GM23338 (cell line): Measurements from ENCODE around the gene LARGE1. TPM values are rescaled to one million over a fixed set of nuclear protein-coding genes. Genes with fewer than 3 reads are reported as not detected.

ENCODE experiments used
- ATAC-seq: fragments of 200-7000 bp; cut with Tn5 transposase; 3 replicates; pipeline ENCODE4 v1.9.1; 2020
- DNase-seq: peaks from one replicate; pipeline ENCODE4 v3.0.0-alpha.2; 2015; ENCODE audit warnings: low spot score
- H2AFZ ChIP-seq: fragments of 200-600 bp; sonication (generic); 2 replicates; pipeline ENCODE4 v1.8.0; 2016; ENCODE audit warnings: antibody characterized with exemption, mild to moderate bottlenecking, moderate library complexity
- H3F3A ChIP-seq: fragments of 200-600 bp; sonication (generic); replicated peaks from 2 replicates; pipeline ENCODE4 v1.8.0; 2017; ENCODE audit warnings: antibody characterized with exemption, mixed run types, low read depth
- H3K27ac ChIP-seq: fragments of 200-600 bp; sonication (generic); 2 replicates; pipeline ENCODE4 v1.6.1; 2016; ENCODE audit warnings: low read depth
- H3K27me3 ChIP-seq: fragments of 200-600 bp; sonication (generic); 2 replicates; pipeline ENCODE4 v1.8.0; 2016; ENCODE audit warnings: mild to moderate bottlenecking, mixed run types, moderate library complexity; ENCODE audit not compliant: insufficient read depth
- H3K36me3 ChIP-seq: fragments of 200-600 bp; sonication (generic); 2 replicates; pipeline ENCODE4 v1.8.0; 2016; ENCODE audit warnings: mild to moderate bottlenecking; ENCODE audit not compliant: insufficient read depth
- H3K4me1 ChIP-seq: fragments of 200-600 bp; sonication (generic); 2 replicates; pipeline ENCODE4 v1.8.0; 2016; ENCODE audit warnings: mild to moderate bottlenecking, moderate library complexity; ENCODE audit not compliant: insufficient read depth
- H3K4me2 ChIP-seq: fragments of 200-600 bp; sonication (generic); 2 replicates; pipeline ENCODE4 v1.7.1; 2017; ENCODE audit warnings: mixed run types
- H3K4me3 ChIP-seq: fragments of 200-600 bp; sonication (generic); 2 replicates; pipeline ENCODE4 v1.6.1; 2016; ENCODE audit warnings: mixed run types
- H3K79me2 ChIP-seq: fragments of 200-600 bp; sonication (generic); replicated peaks from 2 replicates; pipeline ENCODE4 v1.8.0; 2017; ENCODE audit warnings: mild to moderate bottlenecking; ENCODE audit not compliant: insufficient read depth
- H3K9me2 ChIP-seq: fragments of 200-600 bp; sonication (generic); 2 replicates; pipeline ENCODE4 v1.8.0; 2017; ENCODE audit not compliant: insufficient read depth
- H4K20me1 ChIP-seq: fragments of 200-600 bp; sonication (generic); replicated peaks from 2 replicates; pipeline ENCODE4 v1.8.0; 2017; ENCODE audit warnings: mild to moderate bottlenecking; ENCODE audit not compliant: insufficient read depth
- H3K27ac Mint-ChIP-seq: 2 replicates; pipeline ENCODE4 v1.8.0; 2020; ENCODE audit warnings: inconsistent platforms, mild to moderate bottlenecking, moderate library complexity, mixed read lengths
- H3K27me3 Mint-ChIP-seq: 3 replicates; pipeline ENCODE4 v1.8.0; 2022; ENCODE audit warnings: low read depth, mild to moderate bottlenecking, moderate library complexity, mixed read lengths, inconsistent platforms; ENCODE audit not compliant: insufficient read depth, poor library complexity
- H3K36me3 Mint-ChIP-seq: 3 replicates; pipeline ENCODE4 v1.8.0; 2021; ENCODE audit warnings: low read depth, mild to moderate bottlenecking, inconsistent platforms, moderate library complexity, mixed read lengths
- H3K4me1 Mint-ChIP-seq: 3 replicates; pipeline ENCODE4 v1.8.0; 2020; ENCODE audit warnings: mild to moderate bottlenecking, inconsistent platforms, mixed read lengths
- H3K4me3 Mint-ChIP-seq: 3 replicates; pipeline ENCODE4 v1.8.0; 2021; ENCODE audit warnings: moderate library complexity, mild to moderate bottlenecking, inconsistent platforms, mixed read lengths
- H3K9me3 Mint-ChIP-seq: 3 replicates; pipeline ENCODE4 v1.8.0; 2020; ENCODE audit warnings: moderate library complexity, mild to moderate bottlenecking, inconsistent platforms, mixed read lengths
- CREB1 ChIP-seq: fragments of 250-450 bp; sonication (Bioruptor Pico); IDR thresholded peaks from 2 replicates; pipeline ENCODE4 v1.5.0; 2020; ENCODE audit warnings: low read depth, mild to moderate bottlenecking, moderate library complexity
- CTCF ChIP-seq, 2 experiments: fragments of 200-600 bp in 1 of 2; sonication (generic) in 1 of 2; conservative IDR thresholded peaks; 2 replicates each; pipeline versions ENCODE4 v1.5.1 to v1.6.1; 2016 to 2017; ENCODE audit warnings: antibody characterized with exemption in 2 of 2, low read depth in 2 of 2, mild to moderate bottlenecking in 2 of 2, moderate library complexity in 1 of 2
- ETS1 ChIP-seq: IDR thresholded peaks from 2 replicates; pipeline ENCODE4 v1.6.1; 2016; ENCODE audit warnings: antibody characterized with exemption
- EZH2 ChIP-seq: fragments of 200-600 bp; sonication (generic); IDR thresholded peaks from one replicate; pipeline ENCODE4 v1.8.0; 2017; ENCODE audit warnings: antibody characterized with exemption, mild to moderate bottlenecking, low read depth; ENCODE audit not compliant: unreplicated experiment
- EZH2phosphoT487 ChIP-seq: fragments of 200-600 bp; sonication (generic); IDR thresholded peaks from one replicate; pipeline ENCODE4 v1.8.1; 2018; ENCODE audit warnings: antibody characterized with exemption; ENCODE audit not compliant: unreplicated experiment
- JUNB ChIP-seq: IDR thresholded peaks from one replicate; pipeline ENCODE4 v1.6.1; 2016; ENCODE audit warnings: antibody characterized with exemption; ENCODE audit not compliant: unreplicated experiment
- ZNF114 ChIP-seq: fragments of 250-450 bp; sonication (Bioruptor Pico); IDR thresholded peaks from 2 replicates; pipeline ENCODE4 v1.5.0; 2020; ENCODE audit warnings: mild to moderate bottlenecking, moderate library complexity
- ZNF462 ChIP-seq: fragments of 250-450 bp; sonication (Bioruptor Pico); IDR thresholded peaks from 2 replicates; pipeline ENCODE4 v1.5.0; 2020; ENCODE audit warnings: mild to moderate bottlenecking, moderate library complexity
- polyA plus RNA-seq: library from polyadenylated mRNA; unstranded; fragments of >200 nt; fragmentation: Nextera tagmentation; extraction: Ambion mirVana; gene quantifications from 2 replicates; pipeline ENCODE4 v1.2.1, GENCODE V29; 2016
- total RNA-seq: library from RNA; depleted of rRNA; stranded (reverse); fragments of >200 nt; shearing (Covaris generic); gene quantifications from 2 replicates; pipeline ENCODE4 v1.2.3, GENCODE V29; 2014

Gene LARGE1
- total and polyA plus RNA-seq, 2 experiments from 2014 or later: 12.8 to 75.6 TPM

- H3K36me3 Mint-ChIP-seq: peaks cover 14% of the 10 kb centered on the region
- no peak for DNase-seq
- H3K27ac Mint-ChIP-seq: no peak overlapping the region
- TF ChIP-seq ZNF114 (CRISPR knock-in tag): no peak
- peaks cover 4% of the 10 kb centered on the region for H3K27me3 Mint-ChIP-seq
- Histone ChIP-seq H3K36me3 (no peaks in the 10 kb centered on the region), H3F3A (no peaks in the 10 kb centered on the region), H3K4me3 (no peak overlapping the region), H3K4me1 (no peaks in the 10 kb centered on the region), H3K9me2 (no peaks in the 10 kb centered on the region), H2AFZ (no peak overlapping the region), H3K79me2 (peaks cover 20% of the 10 kb centered on the region), H4K20me1 (peaks cover 15% of the 10 kb centered on the region), H3K27me3 (no peaks in the 10 kb centered on the region), H3K4me2 (no peak overlapping the region), H3K27ac (no peak overlapping the region)
- no peak for ATAC-seq
- H3K9me3 Mint-ChIP-seq: peaks cover 5% of the 10 kb centered on the region
- no peak overlapping the region for H3K4me3 Mint-ChIP-seq
- H3K4me1 Mint-ChIP-seq: peaks cover 19% of the 10 kb centered on the region
Observed at GRCh38 chr22:33526434-33527107, 393.7 kb downstream of the LARGE1 start.

GRCh38 chr22:33524511-33525260 is 395.6 kb downstream of the LARGE1 start:
- DNase-seq (peak; percentile 35), ATAC-seq (peak; percentile 41; the same call in 2 of the 3 replicates)
- Histone ChIP-seq H3K27ac (no peak overlapping the region), H4K20me1 (peaks cover 17% of the 10 kb centered on the region), H3K36me3 (no peaks in the 10 kb centered on the region), H3F3A (no peaks in the 10 kb centered on the region), H2AFZ (no peak overlapping the region), H3K9me2 (no peaks in the 10 kb centered on the region), H3K27me3 (no peaks in the 10 kb centered on the region), H3K4me2 (no peak overlapping the region), H3K4me1 (peaks cover under 1% of the 10 kb centered on the region; the same call in 1 of the 2 replicates), H3K4me3 (no peak overlapping the region), H3K79me2 (peaks cover 20% of the 10 kb centered on the region)
- Mint-ChIP-seq H3K27me3 (peaks cover 8% of the 10 kb centered on the region), H3K4me1 (peaks cover 22% of the 10 kb centered on the region), H3K36me3 (peaks cover 19% of the 10 kb centered on the region), H3K4me3 (no peak overlapping the region), H3K27ac (no peak overlapping the region), H3K9me3 (peaks cover 8% of the 10 kb centered on the region)
- no peak for TF ChIP-seq JUNB
- TF ChIP-seq CTCF (conservative IDR thresholded peaks at IDR 0.05; ENCODE audit: low read depth in 2 of 2): no peak
- TF ChIP-seq CREB1 (CRISPR knock-in tag): no peak
- TF ChIP-seq EZH2phosphoT487: no peak
- no peak for TF ChIP-seq ETS1
- TF ChIP-seq ZNF462: no peak
- TF ChIP-seq EZH2: no peak
